GM12878 (cell line): ENCODE results near the gene PABPN1.

Experiments
- CBX5 ChIP-seq: sonication (generic); IDR thresholded peaks from 2 replicates; pipeline ENCODE4 v1.6.1; 2016; ENCODE audit warnings: low read depth, moderate library complexity, mild to moderate bottlenecking, inconsistent platforms
- CHD4 ChIP-seq: fragments of 200-600 bp; sonication (generic); IDR thresholded peaks from 2 replicates; pipeline ENCODE4 v1.6.1; 2016; ENCODE audit warnings: mild to moderate bottlenecking
- CTCF ChIP-seq, 3 experiments: IDR thresholded peaks in 2 of 3; conservative IDR thresholded peaks in 1 of 3; 2 replicates each; pipeline ENCODE4 v1.5.1; 2011; ENCODE audit warnings: low read depth in 3 of 3, low read length in 3 of 3, mild to moderate bottlenecking in 3 of 3, control low read depth in 2 of 3, moderate library complexity in 2 of 3, inconsistent platforms in 1 of 3, mixed read lengths in 1 of 3; ENCODE audit not compliant: control insufficient read depth in 2 of 3, insufficient read depth in 1 of 3; ENCODE audit errors: extremely low read depth in 1 of 3
- GABPA ChIP-seq: IDR thresholded peaks from 2 replicates; pipeline ENCODE4 v1.6.1; 2014; ENCODE audit warnings: antibody characterized with exemption, low read depth, mild to moderate bottlenecking, inconsistent platforms
- HDAC2 ChIP-seq: fragments of 200-600 bp; sonication (generic); IDR thresholded peaks from 2 replicates; pipeline ENCODE4 v1.6.1; 2017
- MAX ChIP-seq: IDR thresholded peaks from 2 replicates; pipeline ENCODE4 v1.6.1; 2012; ENCODE audit warnings: low read depth, low read length, improper control_type of control experiment
- POLR2A ChIP-seq: IDR thresholded peaks from 2 replicates; pipeline ENCODE4 v1.6.1; 2011; ENCODE audit warnings: low read depth, mild to moderate bottlenecking, low read length
- POLR2AphosphoS5 ChIP-seq: IDR thresholded peaks from 2 replicates; pipeline ENCODE4 v1.6.1; 2011; ENCODE audit warnings: mild to moderate bottlenecking, low read length, inconsistent platforms
- REST ChIP-seq: IDR thresholded peaks from 2 replicates; pipeline ENCODE4 v1.6.1; 2012; ENCODE audit warnings: mild to moderate bottlenecking, low read depth, low read length
- RUNX3 ChIP-seq: IDR thresholded peaks from 2 replicates; pipeline ENCODE4 v1.6.1; 2012; ENCODE audit warnings: low read length, inconsistent platforms
- TF ChIP-seq, protein P1 (sequence below): fragments of 450-650 bp; IDR thresholded peaks from 2 replicates; pipeline ENCODE4 v1.6.1; 2017; ENCODE audit warnings: mild to moderate bottlenecking
- TF ChIP-seq, protein P2 (sequence below): fragments of 450-650 bp; formaldehyde crosslinking; IDR thresholded peaks from 2 replicates; pipeline ENCODE4 v1.4.0; 2020; ENCODE audit warnings: mild to moderate bottlenecking, moderate library complexity

DNA sequence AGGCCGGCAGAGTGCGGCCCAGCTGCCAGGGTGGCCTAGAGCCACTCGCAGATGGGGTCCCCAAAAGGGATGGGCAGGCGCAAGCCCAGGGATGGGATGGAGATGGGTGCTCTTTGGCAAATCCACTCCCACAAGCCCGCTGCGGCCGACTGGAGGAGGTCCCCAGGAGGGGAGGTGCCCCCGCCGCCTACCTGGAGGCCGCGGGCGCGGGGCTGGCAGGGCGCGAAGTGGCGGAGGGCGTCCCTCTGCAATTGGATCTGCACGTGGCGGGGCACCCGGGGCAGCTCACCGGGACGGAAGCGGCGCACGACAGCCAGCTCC is 19.3 kb upstream of the PABPN1 start:
- TF ChIP-seq CTCF (IDR thresholded peaks at IDR 0.05 in 2 of 3, conservative IDR thresholded peaks at IDR 0.05 in 1 of 3; ENCODE audit: control insufficient read depth in 2 of 3, extremely low read depth in 1 of 3, insufficient read depth in 1 of 3, low read depth in 3 of 3, low read length in 3 of 3) = no peak
- TF ChIP-seq POLR2AphosphoS5 = peak; percentile 44; the same call in 1 of the 2 replicates
- TF ChIP-seq, protein P1, sequence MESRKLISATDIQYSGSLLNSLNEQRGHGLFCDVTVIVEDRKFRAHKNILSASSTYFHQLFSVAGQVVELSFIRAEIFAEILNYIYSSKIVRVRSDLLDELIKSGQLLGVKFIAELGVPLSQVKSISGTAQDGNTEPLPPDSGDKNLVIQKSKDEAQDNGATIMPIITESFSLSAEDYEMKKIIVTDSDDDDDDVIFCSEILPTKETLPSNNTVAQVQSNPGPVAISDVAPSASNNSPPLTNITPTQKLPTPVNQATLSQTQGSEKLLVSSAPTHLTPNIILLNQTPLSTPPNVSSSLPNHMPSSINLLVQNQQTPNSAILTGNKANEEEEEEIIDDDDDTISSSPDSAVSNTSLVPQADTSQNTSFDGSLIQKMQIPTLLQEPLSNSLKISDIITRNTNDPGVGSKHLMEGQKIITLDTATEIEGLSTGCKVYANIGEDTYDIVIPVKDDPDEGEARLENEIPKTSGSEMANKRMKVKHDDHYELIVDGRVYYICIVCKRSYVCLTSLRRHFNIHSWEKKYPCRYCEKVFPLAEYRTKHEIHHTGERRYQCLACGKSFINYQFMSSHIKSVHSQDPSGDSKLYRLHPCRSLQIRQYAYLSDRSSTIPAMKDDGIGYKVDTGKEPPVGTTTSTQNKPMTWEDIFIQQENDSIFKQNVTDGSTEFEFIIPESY = no peak
- TF ChIP-seq CHD4 = no peak
- TF ChIP-seq CBX5 = no peak
- TF ChIP-seq GABPA = no peak
- TF ChIP-seq POLR2A = peak; percentile 69; the same call in 1 of the 2 replicates
- TF ChIP-seq MAX = no peak
- no peak for TF ChIP-seq HDAC2
- no peak for TF ChIP-seq RUNX3
- TF ChIP-seq REST = no peak
- TF ChIP-seq, protein P2, sequence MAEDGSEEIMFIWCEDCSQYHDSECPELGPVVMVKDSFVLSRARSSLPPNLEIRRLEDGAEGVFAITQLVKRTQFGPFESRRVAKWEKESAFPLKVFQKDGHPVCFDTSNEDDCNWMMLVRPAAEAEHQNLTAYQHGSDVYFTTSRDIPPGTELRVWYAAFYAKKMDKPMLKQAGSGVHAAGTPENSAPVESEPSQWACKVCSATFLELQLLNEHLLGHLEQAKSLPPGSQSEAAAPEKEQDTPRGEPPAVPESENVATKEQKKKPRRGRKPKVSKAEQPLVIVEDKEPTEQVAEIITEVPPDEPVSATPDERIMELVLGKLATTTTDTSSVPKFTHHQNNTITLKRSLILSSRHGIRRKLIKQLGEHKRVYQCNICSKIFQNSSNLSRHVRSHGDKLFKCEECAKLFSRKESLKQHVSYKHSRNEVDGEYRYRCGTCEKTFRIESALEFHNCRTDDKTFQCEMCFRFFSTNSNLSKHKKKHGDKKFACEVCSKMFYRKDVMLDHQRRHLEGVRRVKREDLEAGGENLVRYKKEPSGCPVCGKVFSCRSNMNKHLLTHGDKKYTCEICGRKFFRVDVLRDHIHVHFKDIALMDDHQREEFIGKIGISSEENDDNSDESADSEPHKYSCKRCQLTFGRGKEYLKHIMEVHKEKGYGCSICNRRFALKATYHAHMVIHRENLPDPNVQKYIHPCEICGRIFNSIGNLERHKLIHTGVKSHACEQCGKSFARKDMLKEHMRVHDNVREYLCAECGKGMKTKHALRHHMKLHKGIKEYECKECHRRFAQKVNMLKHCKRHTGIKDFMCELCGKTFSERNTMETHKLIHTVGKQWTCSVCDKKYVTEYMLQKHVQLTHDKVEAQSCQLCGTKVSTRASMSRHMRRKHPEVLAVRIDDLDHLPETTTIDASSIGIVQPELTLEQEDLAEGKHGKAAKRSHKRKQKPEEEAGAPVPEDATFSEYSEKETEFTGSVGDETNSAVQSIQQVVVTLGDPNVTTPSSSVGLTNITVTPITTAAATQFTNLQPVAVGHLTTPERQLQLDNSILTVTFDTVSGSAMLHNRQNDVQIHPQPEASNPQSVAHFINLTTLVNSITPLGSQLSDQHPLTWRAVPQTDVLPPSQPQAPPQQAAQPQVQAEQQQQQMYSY (CRISPR knock-in tag) = no peak
